GM12878 (cell line): ENCODE measurements around the gene FZD10.

ENCODE experiments used
- EP300 ChIP-seq, 2 experiments: fragments of 150-350 bp in 1 of 2; IDR thresholded peaks; 2 replicates each; pipeline ENCODE4 v1.6.1; 2011 to 2012; ENCODE audit warnings: low read depth in 2 of 2, low read length in 2 of 2, borderline replicate concordance in 1 of 2, improper control_type of control experiment in 1 of 2, inconsistent platforms in 1 of 2; ENCODE audit not compliant: control insufficient read depth in 1 of 2
- POLR2A ChIP-seq: IDR thresholded peaks from 2 replicates; pipeline ENCODE4 v1.6.1; 2011; ENCODE audit warnings: low read depth, mild to moderate bottlenecking, low read length
- RFX5 ChIP-seq: IDR thresholded peaks from 2 replicates; pipeline ENCODE4 v1.6.1; 2011; ENCODE audit warnings: low read depth, low read length, improper control_type of control experiment
- SPI1 ChIP-seq: IDR thresholded peaks from 2 replicates; pipeline ENCODE4 v1.6.1; 2011; ENCODE audit warnings: low read depth, mild to moderate bottlenecking, low read length, moderate library complexity, borderline replicate concordance; ENCODE audit not compliant: insufficient read depth
- TF ChIP-seq, protein P1 (sequence below): fragments of 450-650 bp; IDR thresholded peaks from 2 replicates; pipeline ENCODE4 v1.6.1; 2016; ENCODE audit warnings: mild to moderate bottlenecking
- TF ChIP-seq, protein P2 (sequence below): IDR thresholded peaks from 2 replicates; pipeline ENCODE4 v1.6.1; 2012; ENCODE audit warnings: low read length, inconsistent platforms
- TF ChIP-seq, protein P3 (sequence below): fragments of 450-650 bp; IDR thresholded peaks from 2 replicates; pipeline ENCODE4 v1.6.1; 2017; ENCODE audit warnings: low read depth, mild to moderate bottlenecking, moderate library complexity
- TF ChIP-seq, protein P4 (sequence below): IDR thresholded peaks from 2 replicates; pipeline ENCODE4 v1.6.1; 2011; ENCODE audit warnings: low read depth, low read length, improper control_type of control experiment, borderline replicate concordance
- TF ChIP-seq, protein P5 (sequence below), 3 experiments: IDR thresholded peaks in 2 of 3; conservative IDR thresholded peaks in 1 of 3; 2 replicates each; pipeline ENCODE4 v1.5.1; 2011; ENCODE audit warnings: low read depth in 3 of 3, low read length in 3 of 3, mild to moderate bottlenecking in 3 of 3, control low read depth in 2 of 3, moderate library complexity in 2 of 3, inconsistent platforms in 1 of 3, mixed read lengths in 1 of 3; ENCODE audit not compliant: control insufficient read depth in 2 of 3, insufficient read depth in 1 of 3; ENCODE audit errors: extremely low read depth in 1 of 3

DNA sequence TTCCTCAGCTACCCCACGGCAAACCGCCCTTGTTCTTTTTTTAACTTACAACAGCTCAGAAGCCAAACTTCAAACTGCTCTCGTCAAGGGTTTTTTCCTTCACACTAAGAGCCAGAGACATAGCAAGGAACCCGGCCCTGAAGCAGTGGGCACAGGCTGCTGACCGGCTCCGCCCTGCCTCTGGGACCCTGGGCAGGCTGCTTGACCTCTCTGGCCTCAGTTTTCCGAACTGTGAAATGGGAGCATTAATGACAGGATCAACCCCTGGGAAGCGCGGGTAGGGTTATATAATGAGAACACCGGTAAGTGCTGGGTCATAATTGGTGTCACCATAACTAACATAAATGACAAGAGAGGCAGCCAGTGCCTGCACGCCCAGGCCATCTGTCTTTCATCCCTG is 21.2 kb upstream of the FZD10 start:
- TF ChIP-seq EP300 (IDR thresholded peaks at IDR 0.05; ENCODE audit: borderline replicate concordance in 1 of 2, control insufficient read depth in 1 of 2, low read depth in 2 of 2, low read length in 2 of 2) (no peak), RFX5 (no peak), POLR2A (no peak), SPI1 (no peak)
- TF ChIP-seq, protein P1, sequence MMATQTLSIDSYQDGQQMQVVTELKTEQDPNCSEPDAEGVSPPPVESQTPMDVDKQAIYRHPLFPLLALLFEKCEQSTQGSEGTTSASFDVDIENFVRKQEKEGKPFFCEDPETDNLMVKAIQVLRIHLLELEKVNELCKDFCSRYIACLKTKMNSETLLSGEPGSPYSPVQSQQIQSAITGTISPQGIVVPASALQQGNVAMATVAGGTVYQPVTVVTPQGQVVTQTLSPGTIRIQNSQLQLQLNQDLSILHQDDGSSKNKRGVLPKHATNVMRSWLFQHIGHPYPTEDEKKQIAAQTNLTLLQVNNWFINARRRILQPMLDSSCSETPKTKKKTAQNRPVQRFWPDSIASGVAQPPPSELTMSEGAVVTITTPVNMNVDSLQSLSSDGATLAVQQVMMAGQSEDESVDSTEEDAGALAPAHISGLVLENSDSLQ: no peak
- TF ChIP-seq, protein P2, sequence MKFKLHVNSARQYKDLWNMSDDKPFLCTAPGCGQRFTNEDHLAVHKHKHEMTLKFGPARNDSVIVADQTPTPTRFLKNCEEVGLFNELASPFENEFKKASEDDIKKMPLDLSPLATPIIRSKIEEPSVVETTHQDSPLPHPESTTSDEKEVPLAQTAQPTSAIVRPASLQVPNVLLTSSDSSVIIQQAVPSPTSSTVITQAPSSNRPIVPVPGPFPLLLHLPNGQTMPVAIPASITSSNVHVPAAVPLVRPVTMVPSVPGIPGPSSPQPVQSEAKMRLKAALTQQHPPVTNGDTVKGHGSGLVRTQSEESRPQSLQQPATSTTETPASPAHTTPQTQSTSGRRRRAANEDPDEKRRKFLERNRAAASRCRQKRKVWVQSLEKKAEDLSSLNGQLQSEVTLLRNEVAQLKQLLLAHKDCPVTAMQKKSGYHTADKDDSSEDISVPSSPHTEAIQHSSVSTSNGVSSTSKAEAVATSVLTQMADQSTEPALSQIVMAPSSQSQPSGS: no peak
- TF ChIP-seq, protein P3, sequence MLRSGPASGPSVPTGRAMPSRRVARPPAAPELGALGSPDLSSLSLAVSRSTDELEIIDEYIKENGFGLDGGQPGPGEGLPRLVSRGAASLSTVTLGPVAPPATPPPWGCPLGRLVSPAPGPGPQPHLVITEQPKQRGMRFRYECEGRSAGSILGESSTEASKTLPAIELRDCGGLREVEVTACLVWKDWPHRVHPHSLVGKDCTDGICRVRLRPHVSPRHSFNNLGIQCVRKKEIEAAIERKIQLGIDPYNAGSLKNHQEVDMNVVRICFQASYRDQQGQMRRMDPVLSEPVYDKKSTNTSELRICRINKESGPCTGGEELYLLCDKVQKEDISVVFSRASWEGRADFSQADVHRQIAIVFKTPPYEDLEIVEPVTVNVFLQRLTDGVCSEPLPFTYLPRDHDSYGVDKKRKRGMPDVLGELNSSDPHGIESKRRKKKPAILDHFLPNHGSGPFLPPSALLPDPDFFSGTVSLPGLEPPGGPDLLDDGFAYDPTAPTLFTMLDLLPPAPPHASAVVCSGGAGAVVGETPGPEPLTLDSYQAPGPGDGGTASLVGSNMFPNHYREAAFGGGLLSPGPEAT: no peak
- TF ChIP-seq, protein P4, sequence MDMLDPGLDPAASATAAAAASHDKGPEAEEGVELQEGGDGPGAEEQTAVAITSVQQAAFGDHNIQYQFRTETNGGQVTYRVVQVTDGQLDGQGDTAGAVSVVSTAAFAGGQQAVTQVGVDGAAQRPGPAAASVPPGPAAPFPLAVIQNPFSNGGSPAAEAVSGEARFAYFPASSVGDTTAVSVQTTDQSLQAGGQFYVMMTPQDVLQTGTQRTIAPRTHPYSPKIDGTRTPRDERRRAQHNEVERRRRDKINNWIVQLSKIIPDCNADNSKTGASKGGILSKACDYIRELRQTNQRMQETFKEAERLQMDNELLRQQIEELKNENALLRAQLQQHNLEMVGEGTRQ: no peak
- TF ChIP-seq, protein P5, sequence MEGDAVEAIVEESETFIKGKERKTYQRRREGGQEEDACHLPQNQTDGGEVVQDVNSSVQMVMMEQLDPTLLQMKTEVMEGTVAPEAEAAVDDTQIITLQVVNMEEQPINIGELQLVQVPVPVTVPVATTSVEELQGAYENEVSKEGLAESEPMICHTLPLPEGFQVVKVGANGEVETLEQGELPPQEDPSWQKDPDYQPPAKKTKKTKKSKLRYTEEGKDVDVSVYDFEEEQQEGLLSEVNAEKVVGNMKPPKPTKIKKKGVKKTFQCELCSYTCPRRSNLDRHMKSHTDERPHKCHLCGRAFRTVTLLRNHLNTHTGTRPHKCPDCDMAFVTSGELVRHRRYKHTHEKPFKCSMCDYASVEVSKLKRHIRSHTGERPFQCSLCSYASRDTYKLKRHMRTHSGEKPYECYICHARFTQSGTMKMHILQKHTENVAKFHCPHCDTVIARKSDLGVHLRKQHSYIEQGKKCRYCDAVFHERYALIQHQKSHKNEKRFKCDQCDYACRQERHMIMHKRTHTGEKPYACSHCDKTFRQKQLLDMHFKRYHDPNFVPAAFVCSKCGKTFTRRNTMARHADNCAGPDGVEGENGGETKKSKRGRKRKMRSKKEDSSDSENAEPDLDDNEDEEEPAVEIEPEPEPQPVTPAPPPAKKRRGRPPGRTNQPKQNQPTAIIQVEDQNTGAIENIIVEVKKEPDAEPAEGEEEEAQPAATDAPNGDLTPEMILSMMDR (IDR thresholded peaks at IDR 0.05 in 2 of 3, conservative IDR thresholded peaks at IDR 0.05 in 1 of 3; ENCODE audit: control insufficient read depth in 2 of 3, extremely low read depth in 1 of 3, insufficient read depth in 1 of 3, low read depth in 3 of 3, low read length in 3 of 3): no peak
